ENCODE results near the gene SHB. TPM values are rescaled to one million over a fixed set of nuclear protein-coding genes. Genes with fewer than 3 reads are reported as not detected.
A peak's percentile ranks its signal among the peaks of the same experiment; 100 is the strongest.

SHB gene
- polyA plus RNA-seq, 1 donor (not counting 4 experiments of a cell fraction or from before 2014, with no cell fraction given): 10.9 TPM

DNA sequence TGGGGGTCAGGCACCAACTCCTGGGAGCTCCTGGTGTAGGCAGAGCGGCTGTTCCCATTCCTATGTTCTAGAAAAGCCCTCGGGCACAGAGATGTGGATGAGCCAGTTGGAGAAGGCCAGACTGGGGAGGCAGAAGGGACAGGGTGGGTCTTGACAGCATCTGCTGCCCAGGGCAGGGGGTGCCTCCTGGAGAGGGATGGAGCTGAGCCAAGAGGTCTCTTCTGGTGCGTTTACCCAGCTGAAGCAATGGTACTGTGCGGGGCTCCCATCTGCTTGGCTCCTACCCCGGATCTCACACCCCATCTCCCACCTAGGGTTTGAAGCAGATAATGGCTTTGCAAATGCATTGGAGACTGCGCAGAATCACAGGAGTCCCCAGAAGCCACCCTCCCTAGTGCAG lies 41.3 kb downstream of the SHB start:
- Histone ChIP-seq H3K9me1 (ENCODE audit: control insufficient read depth, extremely low read depth, insufficient read depth, low read length) (peaks cover 6% of the 10 kb centered on the region), H3K9ac (ENCODE audit: control insufficient read depth, extremely low read depth, insufficient read depth, low read length) (no peak overlapping the region), H3K27ac (ENCODE audit: control insufficient read depth, insufficient read depth, low read length) (peak overlapping the region; percentile 99), H4K20me1 (ENCODE audit: control insufficient read depth, extremely low read depth, insufficient read depth, low read length) (no peaks in the 10 kb centered on the region), H2AFZ (ENCODE audit: control insufficient read depth, low read length) (no peak overlapping the region), H3K36me3 (ENCODE audit: control insufficient read depth in 2 of 2, extremely low read depth in 1 of 2, insufficient read depth in 2 of 2, low read length in 2 of 2) (no peaks in the 10 kb centered on the region), H3K27me3 (ENCODE audit: control insufficient read depth, extremely low read depth, insufficient read depth, low read length) (no peaks in the 10 kb centered on the region), H3K4me1 (ENCODE audit: control insufficient read depth, extremely low read depth, insufficient read depth, low read length) (peaks cover 77% of the 10 kb centered on the region), H3K79me2 (ENCODE audit: control insufficient read depth, insufficient read depth, low read length) (peaks cover 82% of the 10 kb centered on the region), H3K9me3 (ENCODE audit: control insufficient read depth, low read depth, low read length) (no peaks in the 10 kb centered on the region), H3K4me2 (ENCODE audit: control insufficient read depth, extremely low read depth, insufficient read depth, low read depth, low read length) (peak overlapping the region; percentile 94), H3K4me3 (ENCODE audit: control insufficient read depth in 2 of 3, extremely low read depth in 1 of 3, insufficient read depth in 2 of 3, low read depth in 1 of 3, low read length in 3 of 3) (no peak overlapping the region)
- FAIRE-seq (no peak), DNase-seq (ENCODE audit: low read depth, low spot score) (no peak)
- no peak for TF ChIP-seq EZH2 (IDR thresholded peaks at IDR 0.05; ENCODE audit: low read length)
- TF ChIP-seq, protein P1, sequence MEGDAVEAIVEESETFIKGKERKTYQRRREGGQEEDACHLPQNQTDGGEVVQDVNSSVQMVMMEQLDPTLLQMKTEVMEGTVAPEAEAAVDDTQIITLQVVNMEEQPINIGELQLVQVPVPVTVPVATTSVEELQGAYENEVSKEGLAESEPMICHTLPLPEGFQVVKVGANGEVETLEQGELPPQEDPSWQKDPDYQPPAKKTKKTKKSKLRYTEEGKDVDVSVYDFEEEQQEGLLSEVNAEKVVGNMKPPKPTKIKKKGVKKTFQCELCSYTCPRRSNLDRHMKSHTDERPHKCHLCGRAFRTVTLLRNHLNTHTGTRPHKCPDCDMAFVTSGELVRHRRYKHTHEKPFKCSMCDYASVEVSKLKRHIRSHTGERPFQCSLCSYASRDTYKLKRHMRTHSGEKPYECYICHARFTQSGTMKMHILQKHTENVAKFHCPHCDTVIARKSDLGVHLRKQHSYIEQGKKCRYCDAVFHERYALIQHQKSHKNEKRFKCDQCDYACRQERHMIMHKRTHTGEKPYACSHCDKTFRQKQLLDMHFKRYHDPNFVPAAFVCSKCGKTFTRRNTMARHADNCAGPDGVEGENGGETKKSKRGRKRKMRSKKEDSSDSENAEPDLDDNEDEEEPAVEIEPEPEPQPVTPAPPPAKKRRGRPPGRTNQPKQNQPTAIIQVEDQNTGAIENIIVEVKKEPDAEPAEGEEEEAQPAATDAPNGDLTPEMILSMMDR (optimal IDR thresholded peaks at IDR 0.05 in 1 of 3, IDR thresholded peaks at IDR 0.05 in 1 of 3, conservative IDR thresholded peaks at IDR 0.05 in 1 of 3; ENCODE audit: extremely low read depth in 1 of 3, insufficient read depth in 2 of 3, low read length in 3 of 3): no peak
- dilution Hi-C loops (cut with MboI; ENCODE audit: extremely low pct_ligation_motif_present, low sequenced_read_pairs): no loop called here

DNA sequence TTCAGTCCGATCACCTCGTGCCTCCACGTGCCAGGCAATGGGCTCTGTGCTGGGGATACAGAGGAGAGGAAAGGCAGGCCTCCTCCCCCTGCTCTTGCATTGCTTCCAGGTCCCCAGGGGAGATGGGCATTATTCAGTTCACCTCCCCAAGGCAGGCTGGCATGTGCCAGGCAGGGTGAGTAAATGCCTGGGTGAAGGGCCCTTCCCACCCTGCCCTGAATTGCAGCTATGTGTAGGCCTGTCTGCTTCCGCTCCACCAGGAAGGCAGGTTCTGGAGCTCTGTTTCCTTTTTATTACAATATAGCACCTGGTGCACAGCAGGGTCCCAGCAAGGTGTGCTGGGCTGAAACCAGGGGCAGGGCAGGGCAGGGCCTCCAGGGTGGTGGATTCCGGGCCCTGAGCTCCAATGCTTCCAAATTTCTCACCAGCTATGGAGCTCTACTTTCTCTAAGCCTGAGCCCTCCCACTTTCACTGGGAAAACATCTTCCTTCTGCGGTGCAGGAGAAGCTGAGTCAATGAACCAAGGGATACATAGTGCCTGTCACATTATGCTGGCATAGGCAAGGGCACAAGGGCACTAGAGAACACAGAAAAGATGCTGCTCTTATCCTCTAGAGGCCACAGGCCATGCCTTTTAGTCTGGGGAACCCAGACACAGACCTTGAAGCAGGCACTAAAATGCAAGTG lies 42.0 kb downstream of the SHB start:
- no peak for DNase-seq (ENCODE audit: low read depth, low spot score)
- H3K27me3 ChIP-seq (ENCODE audit: control insufficient read depth, extremely low read depth, insufficient read depth, low read length): no peaks in the 10 kb centered on the region
- peak; percentile 9 for FAIRE-seq
- peak overlapping the region; percentile 99 for H3K27ac ChIP-seq (ENCODE audit: control insufficient read depth, insufficient read depth, low read length)
- H3K4me2 ChIP-seq (ENCODE audit: control insufficient read depth, extremely low read depth, insufficient read depth, low read depth, low read length): peak overlapping the region; percentile 94
- dilution Hi-C loops (cut with MboI; ENCODE audit: extremely low pct_ligation_motif_present, low sequenced_read_pairs): no loop called here
- peaks cover 6% of the 10 kb centered on the region for H3K9me1 ChIP-seq (ENCODE audit: control insufficient read depth, extremely low read depth, insufficient read depth, low read length)
- peak overlapping the region; percentile 81 for H3K9ac ChIP-seq (ENCODE audit: control insufficient read depth, extremely low read depth, insufficient read depth, low read length)
- H3K4me1 ChIP-seq (ENCODE audit: control insufficient read depth, extremely low read depth, insufficient read depth, low read length): peaks cover 71% of the 10 kb centered on the region
- peak overlapping the region; percentile 17 for H2AFZ ChIP-seq (ENCODE audit: control insufficient read depth, low read length)
- peaks cover 0 to 3% of the 10 kb centered on the region in 2 experiments for H3K36me3 ChIP-seq (ENCODE audit: control insufficient read depth in 2 of 2, extremely low read depth in 1 of 2, insufficient read depth in 2 of 2, low read length in 2 of 2)
- H3K9me3 ChIP-seq (ENCODE audit: control insufficient read depth, low read depth, low read length): no peaks in the 10 kb centered on the region
- H3K4me3 ChIP-seq (ENCODE audit: control insufficient read depth in 2 of 3, extremely low read depth in 1 of 3, insufficient read depth in 2 of 3, low read depth in 1 of 3, low read length in 3 of 3): peak overlapping the region in 2 of 3 experiments; percentile 1 to 39
- H3K79me2 ChIP-seq (ENCODE audit: control insufficient read depth, insufficient read depth, low read length): peaks cover 82% of the 10 kb centered on the region
- no peaks in the 10 kb centered on the region for H4K20me1 ChIP-seq (ENCODE audit: control insufficient read depth, extremely low read depth, insufficient read depth, low read length)
- TF ChIP-seq, protein P1 (optimal IDR thresholded peaks at IDR 0.05 in 1 of 3, IDR thresholded peaks at IDR 0.05 in 1 of 3, conservative IDR thresholded peaks at IDR 0.05 in 1 of 3; ENCODE audit: extremely low read depth in 1 of 3, insufficient read depth in 2 of 3, low read length in 3 of 3): no peak
- TF ChIP-seq EZH2 (IDR thresholded peaks at IDR 0.05; ENCODE audit: low read length): no peak
